IMR-90 (cell line): ENCODE data around the gene NCKAP5. TPM values are rescaled to one million over a fixed set of nuclear protein-coding genes. Genes with fewer than 3 reads are reported as not detected.
A peak's percentile ranks its signal among the peaks of the same experiment; 100 is the strongest.

Source experiments
- ATAC-seq: fragments of 200-7000 bp; cut with Tn5 transposase; 2 replicates; pipeline ENCODE4 v1.9.1; 2020; ENCODE audit warnings: low read depth, mild to moderate bottlenecking, moderate library complexity
- BruUV-seq: library from RNA; stranded (reverse); fragments of 400-500 nt; replicated peaks from 2 replicates; lab custom pipeline; 2021; lab: Mats Ljungman, UMichigan
- CTCF ChIA-PET: fragments of 300-600 bp; formaldehyde crosslinking; extraction: SDS; loops from one replicate; lab custom pipeline; 2021; ENCODE audit warnings: antibody characterized with exemption; lab: Yijun Ruan, JAX
- POLR2A ChIA-PET: fragments of 300-600 bp; sonication (Branson Sonifier 250); formaldehyde crosslinking; loops from one replicate; lab custom pipeline; 2022; ENCODE audit warnings: antibody characterized with exemption; ENCODE audit not compliant: unreplicated experiment; lab: Charles Lee
- DNase-seq: peaks from one replicate; pipeline ENCODE4 v3.0.0; 2013
- H2AFZ ChIP-seq: replicated peaks from 2 replicates; pipeline ENCODE3; 2013; ENCODE audit warnings: low read length, mild to moderate bottlenecking; ENCODE audit not compliant: poor library complexity
- H2AK5ac ChIP-seq: 2 replicates; pipeline ENCODE4 v1.6.1; 2013; ENCODE audit warnings: low read depth, low read length, inconsistent platforms
- H2AK9ac ChIP-seq: replicated peaks from 2 replicates; pipeline ENCODE3; 2013; ENCODE audit warnings: mild to moderate bottlenecking, low read depth, low read length, moderate library complexity; ENCODE audit not compliant: poor library complexity
- H2BK120ac ChIP-seq: 2 replicates; pipeline ENCODE4 v1.6.1; 2013; ENCODE audit warnings: low read depth, low read length, inconsistent platforms
- H2BK15ac ChIP-seq: 3 replicates; pipeline ENCODE4 v1.6.1; 2013; ENCODE audit warnings: low read depth, low read length, inconsistent platforms
- H2BK20ac ChIP-seq: 2 replicates; pipeline ENCODE4 v1.6.1; 2013; ENCODE audit warnings: low read depth, mild to moderate bottlenecking, inconsistent platforms, low read length, moderate library complexity
- H2BK5ac ChIP-seq: 2 replicates; pipeline ENCODE4 v1.6.1; 2013; ENCODE audit warnings: mild to moderate bottlenecking, low read depth, low read length, inconsistent platforms; ENCODE audit not compliant: poor library complexity, severe bottlenecking
- H3K14ac ChIP-seq: replicated peaks from 2 replicates; pipeline ENCODE4 v1.6.1; 2013; ENCODE audit warnings: low read depth, low read length, inconsistent platforms
- H3K18ac ChIP-seq: 2 replicates; pipeline ENCODE4 v1.6.1; 2013; ENCODE audit warnings: low read depth, low read length, control low read depth
- H3K23ac ChIP-seq: 2 replicates; pipeline ENCODE4 v1.6.1; 2013; ENCODE audit warnings: low read depth, low read length, inconsistent platforms
- H3K27ac ChIP-seq: 2 replicates; pipeline ENCODE4 v1.5.1; 2013; ENCODE audit warnings: mild to moderate bottlenecking, control low read depth, low read length; ENCODE audit not compliant: insufficient read depth
- H3K27me3 ChIP-seq: 2 replicates; pipeline ENCODE4 v1.6.1; 2013; ENCODE audit warnings: low read length; ENCODE audit not compliant: control insufficient read depth, insufficient read depth
- H3K36me3 ChIP-seq: 2 replicates; pipeline ENCODE4 v1.6.1; 2013; ENCODE audit warnings: low read length, mixed read lengths; ENCODE audit not compliant: control insufficient read depth, insufficient read depth
- H3K4ac ChIP-seq: 2 replicates; pipeline ENCODE4 v1.6.1; 2013; ENCODE audit warnings: low read depth, low read length, inconsistent platforms
- H3K4me1 ChIP-seq: 2 replicates; pipeline ENCODE4 v1.6.1; 2013; ENCODE audit warnings: low read length, mixed read lengths; ENCODE audit not compliant: control insufficient read depth, insufficient read depth
- H3K4me2 ChIP-seq: 2 replicates; pipeline ENCODE4 v1.6.1; 2013; ENCODE audit warnings: low read depth, mild to moderate bottlenecking, control low read depth, low read length, moderate library complexity
- H3K4me3 ChIP-seq: 2 replicates; pipeline ENCODE4 v1.5.1; 2013; ENCODE audit warnings: low read depth, mild to moderate bottlenecking, control low read depth, low read length, moderate library complexity; ENCODE audit not compliant: insufficient read depth
- H3K56ac ChIP-seq: 2 replicates; pipeline ENCODE4 v1.6.1; 2013; ENCODE audit warnings: low read length, inconsistent platforms; ENCODE audit not compliant: insufficient read depth; ENCODE audit errors: extremely low read depth
- H3K79me1 ChIP-seq, 2 experiments: 2 replicates each; pipeline ENCODE4 v1.6.1; 2013; ENCODE audit warnings: low read length in 2 of 2, inconsistent platforms in 1 of 2, low read depth in 1 of 2
- H3K9ac ChIP-seq: 2 replicates; pipeline ENCODE4 v1.6.1; 2013; ENCODE audit warnings: low read depth, low read length, control low read depth
- H3K9me1 ChIP-seq: 2 replicates; pipeline ENCODE4 v1.6.1; 2013; ENCODE audit warnings: low read length, inconsistent platforms; ENCODE audit not compliant: insufficient read depth
- H3K9me3 ChIP-seq: 2 replicates; pipeline ENCODE4 v1.6.1; 2013; ENCODE audit warnings: low read length; ENCODE audit not compliant: control insufficient read depth, insufficient read depth
- H4K20me1 ChIP-seq: 2 replicates; pipeline ENCODE4 v1.6.1; 2013; ENCODE audit warnings: low read length, inconsistent platforms; ENCODE audit not compliant: insufficient read depth
- H4K5ac ChIP-seq: 2 replicates; pipeline ENCODE4 v1.6.1; 2013; ENCODE audit warnings: mild to moderate bottlenecking, low read depth, low read length, control low read depth
- H4K8ac ChIP-seq, 2 experiments: 2 replicates each; pipeline ENCODE4 v1.6.1; 2013; ENCODE audit warnings: low read depth in 2 of 2, low read length in 2 of 2, control low read depth in 1 of 2, inconsistent platforms in 1 of 2
- H4K91ac ChIP-seq: 2 replicates; pipeline ENCODE4 v1.6.1; 2013; ENCODE audit warnings: low read depth, low read length, inconsistent platforms; ENCODE audit not compliant: insufficient read depth
- BHLHE40 ChIP-seq: fragments of 150-350 bp; IDR thresholded peaks from 2 replicates; pipeline ENCODE4 v1.6.1; 2016; ENCODE audit warnings: mild to moderate bottlenecking, low read depth, low read length
- CEBPB ChIP-seq: IDR thresholded peaks from 2 replicates; pipeline ENCODE4 v1.6.1; 2012; ENCODE audit warnings: low read depth, low read length, improper control_type of control experiment
- WGBS, 2 experiments: methylation state at CpG; one replicate each; pipeline versions ENCODE4 v1.1.5 to v1.1.7; 2013; ENCODE audit warnings: missing lambda C conversion rate in 2 of 2; ENCODE audit not compliant: insufficient read length in 1 of 2; ENCODE audit errors: extremely low coverage in 2 of 2; 5-methylcytosine and 5-hydroxymethylcytosine counted together
- dilution Hi-C: fragments of 300-500 bp; cut with HindIII; formaldehyde crosslinking; loops from one replicate; pipeline ENCODE4 v1.14.3; 2018; ENCODE audit warnings: low sequenced_read_pairs; ENCODE audit not compliant: unreplicated experiment
- in situ Hi-C: fragments of 300-500 bp; cut with MboI; formaldehyde crosslinking; loops from 3 replicates; pipeline ENCODE4 v1.14.3; 2019; ENCODE audit warnings: low sequenced_read_pairs, inconsistent platforms, mixed read lengths
- intact Hi-C: fragments of 100-400 bp; cut with micrococcal nuclease; formaldehyde crosslinking; loops from 2 replicates; pipeline ENCODE4 v1.10.0; 2022
- polyA plus RNA-seq, 3 experiments: library from polyadenylated mRNA; depleted of rRNA; stranded (reverse); fragments of >200 nt; gene quantifications; 2 replicates each; pipeline ENCODE4 v1.2.3, GENCODE V29; 2012; ENCODE audit warnings: low replicate concordance in 1 of 3
- total RNA-seq: library from RNA; depleted of rRNA; stranded (reverse); fragments of >200 nt; gene quantifications from 2 replicates; pipeline ENCODE4 v1.2.3, GENCODE V29; 2012

Gene NCKAP5
- total and polyA plus RNA-seq, 2 of the 4 experiments (the other 2 are of a cell fraction): 2.7 to 3.9 TPM

- no TSS peak for BruUV-seq
- Histone ChIP-seq H3K9me1 (peaks cover 19% of the 10 kb centered on the region), H3K4me3 (no peak overlapping the region), H2BK120ac (peak overlapping the region; percentile 51), H2AK5ac (peak overlapping the region; percentile 86; the same call in 1 of the 2 replicates), H4K8ac (no peak overlapping the region), H3K23ac (no peak overlapping the region), H3K27me3 (no peaks in the 10 kb centered on the region), H2BK20ac (peak overlapping the region; percentile 32; the same call in 1 of the 2 replicates), H3K27ac (no peak overlapping the region), H4K20me1 (peaks cover 9% of the 10 kb centered on the region; the same call in 1 of the 2 replicates), H3K4me1 (peaks cover 14% of the 10 kb centered on the region), H3K56ac (no peak overlapping the region), H3K4ac (0 out of 2 replicates have a peak overlapping the region, but pooled peaks have one; percentile 14), H3K9me3 (no peaks in the 10 kb centered on the region), H3K4me2 (no peak overlapping the region), H3K79me1 (peaks cover 44 to 79% of the 10 kb centered on the region in 2 experiments), H2AFZ (no peak overlapping the region), H3K36me3 (no peaks in the 10 kb centered on the region), H4K5ac (no peak overlapping the region), H4K91ac (no peak overlapping the region), H2BK5ac (no peak overlapping the region), H3K18ac (no peak overlapping the region), H3K14ac (0 out of 2 replicates have a peak overlapping the region, but pooled peaks have one; percentile 34), H2BK15ac (no peak overlapping the region), H2AK9ac (no peak overlapping the region), H3K9ac (no peak overlapping the region)
- ATAC-seq (no peak), DNase-seq (no peak)
- CTCF ChIA-PET: interaction anchor here (0.6 to 1.9 kb wide), 2 partner anchors 394 to 561 kb away, joined by 4 to 8 read pairs; no protein-coding TSS in a partner anchor
- POLR2A ChIA-PET: no interaction called here
- WGBS, 2 experiments: no CpG with 5 or more reads among the region's 3 CpGs
- dilution Hi-C loops: no loop called here
- intact Hi-C loops: loop anchor here (10.0 kb wide), 1 partner anchor 902 kb away; no protein-coding TSS in a partner anchor
- no peak for TF ChIP-seq BHLHE40
- TF ChIP-seq CEBPB: peak; percentile 70
- in situ Hi-C loops: loop anchor here (5.0 kb wide), 1 partner anchor 515 kb away; no protein-coding TSS in a partner anchor
Observed at GRCh38 chr2:133167223-133167622, 401.0 kb downstream of the NCKAP5 start.
